ENCODE results near the gene RNF217.

Gene RNF217

GRCh38 chr6:124968401-124968800 lies 6.2 kb downstream of the RNF217 start:
- DNase-seq (ENCODE audit: low read depth in 1 of 2, low spot score in 1 of 2), result no peak
- no peak overlapping the region for H3K4me3 ChIP-seq (replicated peaks; ENCODE audit: insufficient read depth, low read length)
- TF ChIP-seq REST (IDR thresholded peaks at IDR 0.05; ENCODE audit: insufficient replicate concordance, low read depth) (no peak), GABPA (IDR thresholded peaks at IDR 0.05; ENCODE audit: low read depth) (no peak), CTCF (IDR thresholded peaks at IDR 0.05; ENCODE audit: insufficient read depth, low read length) (no peak), POLR2AphosphoS5 (IDR thresholded peaks at IDR 0.05; ENCODE audit: low read depth) (no peak), SPI1 (IDR thresholded peaks at IDR 0.05; ENCODE audit: borderline replicate concordance, low read depth) (no peak)

GRCh38 chr6:124970243-124970642 lies 8.0 kb downstream of the RNF217 start:
- Histone ChIP-seq H3K27ac (replicated peaks) (no peak overlapping the region), H3K27me3 (ENCODE audit: insufficient read depth, poor library complexity, severe bottlenecking) (no peaks in the 10 kb centered on the region), H3K4me3 (replicated peaks; ENCODE audit: insufficient read depth, low read length) (no peak overlapping the region)
- DNase-seq (ENCODE audit: low read depth in 1 of 2, low spot score in 1 of 2), result no peak
- TF ChIP-seq REST (IDR thresholded peaks at IDR 0.05; ENCODE audit: insufficient replicate concordance, low read depth) (no peak), GABPA (IDR thresholded peaks at IDR 0.05; ENCODE audit: low read depth) (no peak), CTCF (IDR thresholded peaks at IDR 0.05; ENCODE audit: insufficient read depth, low read length) (no peak), POLR2AphosphoS5 (IDR thresholded peaks at IDR 0.05; ENCODE audit: low read depth) (no peak), SPI1 (IDR thresholded peaks at IDR 0.05; ENCODE audit: borderline replicate concordance, low read depth) (no peak)

More at GRCh38 chr6:124968401-124968800, 6.2 kb downstream of the RNF217 start:
- Histone ChIP-seq H3K27ac (replicated peaks) (no peak overlapping the region), H3K27me3 (ENCODE audit: insufficient read depth, poor library complexity, severe bottlenecking) (peaks cover 6% of the 10 kb centered on the region)

GRCh38 chr6:124970763-124971162 lies 8.5 kb downstream of the RNF217 start:
- Histone ChIP-seq H3K27me3 (ENCODE audit: insufficient read depth, poor library complexity, severe bottlenecking) (no peaks in the 10 kb centered on the region), H3K27ac (replicated peaks) (no peak overlapping the region), H3K4me3 (replicated peaks; ENCODE audit: insufficient read depth, low read length) (no peak overlapping the region)
- TF ChIP-seq SPI1 (IDR thresholded peaks at IDR 0.05; ENCODE audit: borderline replicate concordance, low read depth) (no peak), GABPA (IDR thresholded peaks at IDR 0.05; ENCODE audit: low read depth) (no peak), REST (IDR thresholded peaks at IDR 0.05; ENCODE audit: insufficient replicate concordance, low read depth) (no peak), CTCF (IDR thresholded peaks at IDR 0.05; ENCODE audit: insufficient read depth, low read length) (no peak), POLR2AphosphoS5 (IDR thresholded peaks at IDR 0.05; ENCODE audit: low read depth) (no peak)
- no peak for DNase-seq (ENCODE audit: low read depth in 1 of 2, low spot score in 1 of 2)
